HL-60 (cell line): ENCODE results near the gene AMN.

Experiments used
- DNase-seq, 2 experiments: peaks; one replicate each; pipeline ENCODE4 v3.0.0-alpha.2; 2010 to 2020; ENCODE audit warnings: low read depth in 1 of 2, low spot score in 1 of 2
- H3K27ac ChIP-seq: fragments of 250-450 bp; sonication (Bioruptor Pico); replicated peaks from 2 replicates; pipeline ENCODE4 v1.5.1; 2020; ENCODE audit warnings: mild to moderate bottlenecking, moderate library complexity
- H3K27me3 ChIP-seq: fragments of 250-450 bp; sonication (Bioruptor Pico); 2 replicates; pipeline ENCODE4 v1.5.1; 2021; ENCODE audit warnings: mild to moderate bottlenecking, moderate library complexity; ENCODE audit not compliant: insufficient read depth, poor library complexity, severe bottlenecking
- H3K4me3 ChIP-seq: replicated peaks from 2 replicates; pipeline ENCODE4 v1.5.1; 2011; ENCODE audit warnings: mild to moderate bottlenecking, control low read depth, low read length; ENCODE audit not compliant: insufficient read depth
- GABPA ChIP-seq: IDR thresholded peaks from 2 replicates; pipeline ENCODE4 v1.6.1; 2012; ENCODE audit warnings: low read depth
- POLR2AphosphoS5 ChIP-seq: IDR thresholded peaks from 2 replicates; pipeline ENCODE4 v1.6.1; 2012; ENCODE audit warnings: low read depth
- SPI1 ChIP-seq: IDR thresholded peaks from 2 replicates; pipeline ENCODE4 v1.6.1; 2012; ENCODE audit warnings: low read depth, mild to moderate bottlenecking, borderline replicate concordance
- TF ChIP-seq, protein P1 (sequence below): IDR thresholded peaks from one replicate; pipeline ENCODE4 v1.5.1; 2011; ENCODE audit warnings: low read length, control low read depth, inconsistent platforms; ENCODE audit not compliant: insufficient read depth
- TF ChIP-seq, protein P2 (sequence below): IDR thresholded peaks from 2 replicates; pipeline ENCODE4 v1.6.1; 2012; ENCODE audit warnings: low read depth; ENCODE audit not compliant: insufficient replicate concordance

Gene AMN

DNA sequence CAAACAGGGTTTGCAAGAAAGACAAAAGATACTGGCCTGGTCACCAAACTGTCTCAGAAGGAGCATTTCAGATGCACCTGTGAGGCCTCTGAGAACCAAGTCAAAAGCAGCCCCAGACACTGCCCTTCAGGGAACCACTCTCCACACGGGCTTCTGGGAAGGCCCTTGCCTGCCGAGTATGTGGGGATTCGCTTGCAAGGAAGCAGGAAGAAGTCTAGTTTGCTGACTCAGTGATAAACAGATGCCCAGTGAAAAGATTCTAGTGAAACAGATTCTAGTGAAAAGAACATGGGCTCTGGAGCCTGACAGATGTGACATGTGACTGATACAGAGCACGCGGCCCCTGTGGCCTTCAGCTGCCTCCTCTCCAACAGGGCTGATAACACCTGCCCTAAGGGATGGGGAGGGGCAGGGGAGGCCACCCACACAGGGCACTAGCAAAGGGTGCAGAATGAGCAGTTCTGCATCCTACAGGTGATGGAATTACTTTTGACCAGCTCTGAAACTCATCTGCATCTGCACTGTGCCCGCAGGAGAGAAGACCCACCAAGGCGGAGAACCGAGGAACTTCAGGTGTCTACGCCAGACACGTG is 19.1 kb downstream of the AMN start:
- TF ChIP-seq, protein P1, sequence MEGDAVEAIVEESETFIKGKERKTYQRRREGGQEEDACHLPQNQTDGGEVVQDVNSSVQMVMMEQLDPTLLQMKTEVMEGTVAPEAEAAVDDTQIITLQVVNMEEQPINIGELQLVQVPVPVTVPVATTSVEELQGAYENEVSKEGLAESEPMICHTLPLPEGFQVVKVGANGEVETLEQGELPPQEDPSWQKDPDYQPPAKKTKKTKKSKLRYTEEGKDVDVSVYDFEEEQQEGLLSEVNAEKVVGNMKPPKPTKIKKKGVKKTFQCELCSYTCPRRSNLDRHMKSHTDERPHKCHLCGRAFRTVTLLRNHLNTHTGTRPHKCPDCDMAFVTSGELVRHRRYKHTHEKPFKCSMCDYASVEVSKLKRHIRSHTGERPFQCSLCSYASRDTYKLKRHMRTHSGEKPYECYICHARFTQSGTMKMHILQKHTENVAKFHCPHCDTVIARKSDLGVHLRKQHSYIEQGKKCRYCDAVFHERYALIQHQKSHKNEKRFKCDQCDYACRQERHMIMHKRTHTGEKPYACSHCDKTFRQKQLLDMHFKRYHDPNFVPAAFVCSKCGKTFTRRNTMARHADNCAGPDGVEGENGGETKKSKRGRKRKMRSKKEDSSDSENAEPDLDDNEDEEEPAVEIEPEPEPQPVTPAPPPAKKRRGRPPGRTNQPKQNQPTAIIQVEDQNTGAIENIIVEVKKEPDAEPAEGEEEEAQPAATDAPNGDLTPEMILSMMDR = no peak
- TF ChIP-seq POLR2AphosphoS5 = no peak
- TF ChIP-seq, protein P2, sequence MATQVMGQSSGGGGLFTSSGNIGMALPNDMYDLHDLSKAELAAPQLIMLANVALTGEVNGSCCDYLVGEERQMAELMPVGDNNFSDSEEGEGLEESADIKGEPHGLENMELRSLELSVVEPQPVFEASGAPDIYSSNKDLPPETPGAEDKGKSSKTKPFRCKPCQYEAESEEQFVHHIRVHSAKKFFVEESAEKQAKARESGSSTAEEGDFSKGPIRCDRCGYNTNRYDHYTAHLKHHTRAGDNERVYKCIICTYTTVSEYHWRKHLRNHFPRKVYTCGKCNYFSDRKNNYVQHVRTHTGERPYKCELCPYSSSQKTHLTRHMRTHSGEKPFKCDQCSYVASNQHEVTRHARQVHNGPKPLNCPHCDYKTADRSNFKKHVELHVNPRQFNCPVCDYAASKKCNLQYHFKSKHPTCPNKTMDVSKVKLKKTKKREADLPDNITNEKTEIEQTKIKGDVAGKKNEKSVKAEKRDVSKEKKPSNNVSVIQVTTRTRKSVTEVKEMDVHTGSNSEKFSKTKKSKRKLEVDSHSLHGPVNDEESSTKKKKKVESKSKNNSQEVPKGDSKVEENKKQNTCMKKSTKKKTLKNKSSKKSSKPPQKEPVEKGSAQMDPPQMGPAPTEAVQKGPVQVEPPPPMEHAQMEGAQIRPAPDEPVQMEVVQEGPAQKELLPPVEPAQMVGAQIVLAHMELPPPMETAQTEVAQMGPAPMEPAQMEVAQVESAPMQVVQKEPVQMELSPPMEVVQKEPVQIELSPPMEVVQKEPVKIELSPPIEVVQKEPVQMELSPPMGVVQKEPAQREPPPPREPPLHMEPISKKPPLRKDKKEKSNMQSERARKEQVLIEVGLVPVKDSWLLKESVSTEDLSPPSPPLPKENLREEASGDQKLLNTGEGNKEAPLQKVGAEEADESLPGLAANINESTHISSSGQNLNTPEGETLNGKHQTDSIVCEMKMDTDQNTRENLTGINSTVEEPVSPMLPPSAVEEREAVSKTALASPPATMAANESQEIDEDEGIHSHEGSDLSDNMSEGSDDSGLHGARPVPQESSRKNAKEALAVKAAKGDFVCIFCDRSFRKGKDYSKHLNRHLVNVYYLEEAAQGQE = no peak
- TF ChIP-seq GABPA = no peak
- no peak for TF ChIP-seq SPI1
- H3K27ac ChIP-seq = no peak overlapping the region
- H3K27me3 ChIP-seq = no peaks in the 10 kb centered on the region
- no peak overlapping the region for H3K4me3 ChIP-seq
- DNase-seq = no peak

DNA sequence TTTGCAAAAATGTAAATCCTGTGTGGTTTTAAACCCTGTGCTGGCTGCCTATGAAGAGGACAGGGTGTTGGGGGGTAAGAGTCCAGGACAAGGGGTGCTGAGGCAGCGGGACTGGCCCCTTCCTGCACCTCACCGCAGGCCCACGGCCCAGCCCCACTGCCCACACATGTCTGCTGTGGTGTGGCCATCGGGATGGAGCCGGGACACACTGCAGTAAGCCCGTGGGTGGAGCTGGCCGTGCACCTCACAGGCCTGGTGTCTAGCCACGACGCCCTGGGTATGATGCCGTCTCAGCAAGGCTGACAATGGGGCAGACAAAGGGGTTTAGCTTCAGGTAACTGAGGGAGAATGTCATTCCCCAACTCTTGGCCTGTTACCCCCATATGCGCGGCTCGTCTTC is 19.6 kb downstream of the AMN start:
- Histone ChIP-seq H3K4me3 (no peak overlapping the region), H3K27me3 (no peaks in the 10 kb centered on the region), H3K27ac (no peak overlapping the region)
- no peak for DNase-seq
- TF ChIP-seq, protein P2 = no peak
- TF ChIP-seq POLR2AphosphoS5 (no peak), SPI1 (no peak), GABPA (no peak)
- TF ChIP-seq, protein P1 = no peak

DNA sequence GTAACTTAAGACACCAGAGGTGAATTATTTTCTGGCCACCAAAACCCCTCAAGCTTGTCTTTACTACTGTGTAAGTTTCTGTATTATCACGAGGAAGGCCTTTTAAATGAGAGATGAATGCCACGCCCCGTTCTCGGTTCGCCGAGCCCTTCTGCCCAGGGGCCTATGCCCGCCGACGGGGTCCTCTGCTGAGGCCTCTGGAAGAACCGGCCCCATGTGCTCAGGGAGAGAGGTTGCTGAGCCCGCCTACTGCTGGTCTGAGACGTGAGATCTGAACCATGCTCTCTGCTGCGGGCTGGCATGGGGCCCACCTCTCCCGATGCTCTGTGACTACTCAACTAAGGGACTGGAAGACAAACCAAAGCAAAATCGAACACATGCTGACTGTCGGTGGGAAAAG is 21.0 kb downstream of the AMN start:
- DNase-seq = no peak
- no peak overlapping the region for H3K27ac ChIP-seq
- TF ChIP-seq SPI1 (no peak), POLR2AphosphoS5 (no peak), GABPA (no peak)
- TF ChIP-seq, protein P2 = no peak
- TF ChIP-seq, protein P1 = no peak
- no peak overlapping the region for H3K4me3 ChIP-seq
- no peaks in the 10 kb centered on the region for H3K27me3 ChIP-seq
